OCI-LY3 (cell line): Measurements from ENCODE around the gene MTA1.

Experiments
- CTCF ChIP-seq: fragments of 200-600, 300-600 bp; sonication (generic); IDR thresholded peaks from 2 replicates; pipeline ENCODE4 v1.5.1; 2014; ENCODE audit warnings: antibody characterized with exemption, low read length, low read depth
- EZH2phosphoT487 ChIP-seq: fragments of 200-600 bp; shearing (Covaris generic); IDR thresholded peaks from 2 replicates; pipeline ENCODE4 v1.6.1; 2018; ENCODE audit warnings: antibody characterized with exemption, mixed run types, low read depth

GRCh38 chr14:105420974-105421674 lies 1.5 kb downstream of the MTA1 start:
- TF ChIP-seq CTCF = no peak
- TF ChIP-seq EZH2phosphoT487 = no peak
